PC-3 (cell line): ENCODE measurements around the gene DIP2C. TPM values are rescaled to one million over a fixed set of nuclear protein-coding genes. Genes with fewer than 3 reads are reported as not detected.

Experiments used
- ATAC-seq: fragments of 200-7000 bp; cut with Tn5 transposase; 2 replicates; pipeline ENCODE4 v1.9.1; 2020; ENCODE audit warnings: mild to moderate bottlenecking, moderate library complexity
- BruUV-seq: library from RNA; stranded (reverse); fragments of 400-500 nt; replicated peaks from 2 replicates; lab custom pipeline; 2021; lab: Mats Ljungman, UMichigan
- CTCF ChIA-PET: fragments of 300-600 bp; sonication (Branson Sonifier 250); formaldehyde crosslinking; loops from one replicate; lab custom pipeline; 2022; ENCODE audit warnings: antibody characterized with exemption; lab: Charles Lee
- POLR2A ChIA-PET: fragments of 300-600 bp; sonication (Branson Sonifier 250); formaldehyde crosslinking; loops from one replicate; lab custom pipeline; 2022; ENCODE audit warnings: antibody characterized with exemption; ENCODE audit not compliant: unreplicated experiment; lab: Charles Lee
- DNase-seq: peaks from one replicate; pipeline ENCODE4 v3.0.0-alpha.2; 2015
- H2AFZ ChIP-seq: fragments of 300-600 bp; sonication (generic); 2 replicates; pipeline ENCODE4 v1.6.0; 2016; ENCODE audit warnings: antibody characterized with exemption, low read length
- H3F3A ChIP-seq: fragments of 300-600 bp; sonication (generic); one replicate; pipeline ENCODE4 v1.6.0; 2017; ENCODE audit warnings: antibody characterized with exemption, low read length, control low read depth, mild to moderate bottlenecking; ENCODE audit not compliant: unreplicated experiment
- H3K27ac ChIP-seq: fragments of 300-600 bp; sonication (generic); 2 replicates; pipeline ENCODE4 v1.5.1; 2016; ENCODE audit warnings: mild to moderate bottlenecking, low read length
- H3K27me3 ChIP-seq: fragments of 300-600 bp; sonication (generic); 2 replicates; pipeline ENCODE4 v1.6.1; 2016; ENCODE audit warnings: low read length, mixed read lengths
- H3K36me3 ChIP-seq: fragments of 300-600 bp; sonication (generic); 2 replicates; pipeline ENCODE4 v1.6.1; 2016; ENCODE audit warnings: low read depth, mixed run types, low read length, mixed read lengths
- H3K4me1 ChIP-seq: fragments of 300-600 bp; sonication (generic); 2 replicates; pipeline ENCODE4 v1.5.1; 2016; ENCODE audit warnings: low read length; ENCODE audit not compliant: insufficient read depth
- H3K4me2 ChIP-seq: fragments of 300-600 bp; sonication (generic); 2 replicates; pipeline ENCODE4 v1.6.0; 2016; ENCODE audit warnings: low read length
- H3K4me3 ChIP-seq: fragments of 300-600 bp; sonication (generic); 2 replicates; pipeline ENCODE4 v1.5.1; 2016; ENCODE audit warnings: mild to moderate bottlenecking, low read length, mixed read lengths
- H3K79me2 ChIP-seq: fragments of 300-600 bp; sonication (generic); 2 replicates; pipeline ENCODE4 v1.6.1; 2017; ENCODE audit warnings: low read length, mixed read lengths
- H3K9ac ChIP-seq: fragments of 300-600 bp; sonication (generic); 2 replicates; pipeline ENCODE4 v1.6.0; 2016; ENCODE audit warnings: mild to moderate bottlenecking, low read length
- H3K9me2 ChIP-seq: fragments of 300-600 bp; sonication (generic); replicated peaks from 2 replicates; pipeline ENCODE4 v1.6.1; 2016; ENCODE audit warnings: mixed run types, low read length, mixed read lengths
- H3K9me3 ChIP-seq: fragments of 300-600 bp; sonication (generic); 2 replicates; pipeline ENCODE4 v1.6.1; 2016; ENCODE audit warnings: low read length, mixed read lengths
- H4K20me1 ChIP-seq: fragments of 300-600 bp; sonication (generic); 2 replicates; pipeline ENCODE4 v1.6.1; 2016; ENCODE audit warnings: low read length, mixed read lengths
- CTCF ChIP-seq: fragments of 300-600 bp; sonication (generic); conservative IDR thresholded peaks from 2 replicates; pipeline ENCODE4 v1.5.1; 2017; ENCODE audit warnings: antibody characterized with exemption, low read depth, mild to moderate bottlenecking, low read length
- EZH2 ChIP-seq: fragments of 300-600 bp; sonication (generic); IDR thresholded peaks from one replicate; pipeline ENCODE4 v1.6.1; 2017; ENCODE audit warnings: antibody characterized with exemption, mild to moderate bottlenecking, low read length; ENCODE audit not compliant: unreplicated experiment
- EZH2phosphoT487 ChIP-seq: fragments of 300-600 bp; sonication (generic); IDR thresholded peaks from 2 replicates; pipeline ENCODE4 v1.6.1; 2018; ENCODE audit warnings: mild to moderate bottlenecking, antibody characterized with exemption, low read length, borderline replicate concordance
- intact Hi-C: fragments of 100-400 bp; cut with micrococcal nuclease; formaldehyde crosslinking; loops from 2 replicates; pipeline ENCODE4 v1.9.0; 2023
- total RNA-seq: library from RNA; depleted of rRNA; stranded (reverse); fragments of >200 nt; gene quantifications from 2 replicates; pipeline ENCODE4 v1.2.3, GENCODE V29; 2014

The DIP2C gene
- total RNA-seq, 1 experiment from 2014 or later, result 3.1 TPM

- no TSS peak for BruUV-seq
- Histone ChIP-seq H3K9me2 (no peaks in the 10 kb centered on the region), H4K20me1 (no peaks in the 10 kb centered on the region), H3F3A (no peaks in the 10 kb centered on the region), H3K79me2 (no peaks in the 10 kb centered on the region), H3K4me1 (no peaks in the 10 kb centered on the region), H3K27me3 (no peaks in the 10 kb centered on the region), H3K9me3 (no peaks in the 10 kb centered on the region), H2AFZ (no peak overlapping the region), H3K27ac (no peak overlapping the region), H3K9ac (no peak overlapping the region), H3K4me2 (no peak overlapping the region), H3K4me3 (no peak overlapping the region), H3K36me3 (no peaks in the 10 kb centered on the region)
- intact Hi-C loops, result no loop called here
- CTCF ChIA-PET, result no interaction called here
- POLR2A ChIA-PET, result no interaction called here
- DNase-seq (no peak), ATAC-seq (no peak)
- TF ChIP-seq EZH2phosphoT487, result no peak
Measured at GRCh38 chr10:290026-290725, 399.3 kb downstream of the DIP2C start.

- Histone ChIP-seq H3K36me3 (no peaks in the 10 kb centered on the region), H3K27me3 (no peaks in the 10 kb centered on the region), H3K9ac (no peak overlapping the region), H3K79me2 (no peaks in the 10 kb centered on the region), H3K4me2 (no peak overlapping the region), H3K27ac (no peak overlapping the region), H3F3A (no peaks in the 10 kb centered on the region), H3K9me2 (no peaks in the 10 kb centered on the region), H3K4me3 (no peak overlapping the region), H3K4me1 (no peaks in the 10 kb centered on the region), H4K20me1 (no peaks in the 10 kb centered on the region), H3K9me3 (no peaks in the 10 kb centered on the region), H2AFZ (no peak overlapping the region)
- ChIA-PET POLR2A (no interaction called here), CTCF (no interaction called here)
- no TSS peak for BruUV-seq
- DNase-seq, result no peak
- intact Hi-C loops, result no loop called here
- TF ChIP-seq EZH2 (no peak), EZH2phosphoT487 (no peak), CTCF (no peak)
- no peak for ATAC-seq
Measured at GRCh38 chr10:289581-289980, 399.9 kb downstream of the DIP2C start.

GRCh38 chr10:288316-289200 lies 400.9 kb downstream of the DIP2C start:
- Histone ChIP-seq H3K9ac (no peak overlapping the region), H3F3A (no peaks in the 10 kb centered on the region), H3K27ac (no peak overlapping the region), H3K9me2 (no peaks in the 10 kb centered on the region), H3K79me2 (no peaks in the 10 kb centered on the region), H3K4me2 (no peak overlapping the region), H4K20me1 (no peaks in the 10 kb centered on the region), H3K4me3 (no peak overlapping the region), H3K27me3 (no peaks in the 10 kb centered on the region), H2AFZ (no peak overlapping the region), H3K36me3 (no peaks in the 10 kb centered on the region), H3K4me1 (no peaks in the 10 kb centered on the region), H3K9me3 (no peaks in the 10 kb centered on the region)
- intact Hi-C loops, result no loop called here
- no peak for ATAC-seq
- TF ChIP-seq CTCF (no peak), EZH2 (no peak), EZH2phosphoT487 (no peak)
- CTCF ChIA-PET, result no interaction called here
- no peak for DNase-seq
- BruUV-seq, result no TSS peak
- POLR2A ChIA-PET, result no interaction called here
